ENCODE measurements around the gene SERINC2.
A peak's percentile ranks its signal among the peaks of the same experiment; 100 is the strongest.
"Not testable (repeated sequence)": the region's sequence is repeated elsewhere in the genome, so short reads cannot be mapped to it uniquely, and the experiment has no call there.

SERINC2 gene

DNA sequence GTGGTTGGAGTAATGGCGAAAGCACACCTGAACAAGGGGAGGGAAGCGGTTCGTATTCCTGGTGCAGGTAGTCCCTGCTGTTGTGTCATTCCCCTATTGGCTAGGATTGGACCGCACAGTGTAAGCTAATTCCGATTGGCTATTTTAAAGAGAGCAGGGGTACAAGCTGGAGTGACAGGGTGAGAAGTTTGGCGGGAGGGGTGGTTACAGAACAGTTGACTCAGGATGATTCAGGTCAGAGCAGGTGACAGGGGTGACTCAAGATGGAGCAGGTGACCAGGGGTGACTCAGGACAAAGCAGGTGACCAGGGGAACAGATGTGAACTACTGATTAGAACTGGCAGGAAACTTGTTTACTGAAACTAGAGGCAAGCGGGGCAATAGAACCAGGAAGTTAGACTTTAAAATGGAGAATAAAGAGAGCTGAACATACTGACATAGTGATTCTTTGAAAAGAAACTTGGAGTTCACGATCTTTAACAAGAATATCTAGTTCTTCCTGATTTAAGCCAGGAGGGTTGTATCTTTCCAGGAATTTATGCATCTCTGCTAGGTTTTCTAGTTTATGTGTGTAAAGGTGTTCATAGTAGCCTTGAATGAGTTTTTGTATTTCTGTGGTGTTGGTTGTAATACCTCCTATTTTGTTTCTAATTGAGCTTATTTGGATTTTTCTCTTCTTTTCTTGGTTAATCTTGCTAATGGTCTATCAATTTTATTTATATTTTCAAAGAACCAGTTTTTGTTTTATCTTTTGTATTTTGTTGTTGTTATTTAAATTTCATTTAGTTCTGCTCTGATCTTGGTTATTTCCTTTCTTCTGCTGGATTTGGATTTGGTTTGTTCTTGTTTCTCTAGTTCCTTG, 58.7 kb downstream of the SERINC2 start:
- DNase-seq (ENCODE audit: low spot score), result peak; percentile 65

DNA sequence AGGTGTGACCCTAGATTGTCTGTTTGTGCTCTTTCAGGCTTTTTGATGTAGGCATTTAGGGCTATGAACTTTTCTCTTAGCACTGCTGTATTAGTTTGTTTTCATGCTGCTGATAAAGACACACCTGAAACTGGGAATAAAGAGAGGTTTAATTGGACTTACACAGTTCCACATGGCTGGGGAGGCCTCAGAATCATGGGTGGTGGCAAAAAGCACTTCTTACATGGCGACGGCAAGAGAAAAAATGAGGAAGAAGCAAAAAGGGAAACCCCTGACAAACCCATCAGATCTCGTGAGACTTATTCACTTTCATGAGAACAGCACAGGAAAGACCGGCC, 59.3 kb downstream of the SERINC2 start:
- not testable (repeated sequence) for DNase-seq (ENCODE audit: low spot score)

DNA sequence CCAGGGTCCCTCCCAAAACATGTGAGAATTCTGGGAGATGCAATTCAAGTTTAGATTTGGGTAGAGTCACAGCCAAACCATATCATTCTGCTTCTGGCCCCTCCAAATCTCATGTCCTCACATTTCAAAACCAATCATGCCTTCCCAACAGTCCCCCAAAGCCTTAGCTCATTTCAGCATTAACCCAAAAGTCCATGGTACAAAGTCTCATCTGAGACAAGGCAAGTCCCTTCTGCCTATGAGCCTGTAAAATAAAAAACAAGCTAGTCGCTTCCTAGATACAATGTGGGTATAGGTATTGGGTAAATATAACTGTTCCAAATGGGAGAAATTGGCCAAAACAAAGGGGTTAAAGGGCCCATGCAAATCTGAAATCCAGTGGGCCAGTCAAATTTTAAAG, 59.7 kb downstream of the SERINC2 start:
- not testable (repeated sequence) for DNase-seq (ENCODE audit: low spot score)

DNA sequence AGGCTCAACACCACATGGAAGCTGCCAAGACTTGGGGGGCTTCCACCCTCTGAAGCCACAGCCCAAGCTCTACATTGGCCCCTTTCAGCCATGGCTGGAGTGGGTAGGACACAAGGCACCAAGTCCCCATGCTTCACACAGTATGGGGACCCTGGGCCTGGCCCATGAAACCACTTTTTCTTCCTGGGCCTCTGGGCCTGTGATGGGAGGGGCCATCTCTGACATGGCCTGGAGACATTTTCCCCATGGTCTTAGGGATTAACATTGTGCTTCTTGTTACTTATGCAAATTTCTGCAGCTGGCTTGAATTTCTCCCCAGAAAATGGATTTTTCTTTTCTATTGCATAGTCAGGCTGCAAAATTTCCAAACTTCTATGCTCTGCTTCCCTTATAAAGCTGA, 60.5 kb downstream of the SERINC2 start:
- not testable (repeated sequence) for DNase-seq (ENCODE audit: low spot score)

DNA sequence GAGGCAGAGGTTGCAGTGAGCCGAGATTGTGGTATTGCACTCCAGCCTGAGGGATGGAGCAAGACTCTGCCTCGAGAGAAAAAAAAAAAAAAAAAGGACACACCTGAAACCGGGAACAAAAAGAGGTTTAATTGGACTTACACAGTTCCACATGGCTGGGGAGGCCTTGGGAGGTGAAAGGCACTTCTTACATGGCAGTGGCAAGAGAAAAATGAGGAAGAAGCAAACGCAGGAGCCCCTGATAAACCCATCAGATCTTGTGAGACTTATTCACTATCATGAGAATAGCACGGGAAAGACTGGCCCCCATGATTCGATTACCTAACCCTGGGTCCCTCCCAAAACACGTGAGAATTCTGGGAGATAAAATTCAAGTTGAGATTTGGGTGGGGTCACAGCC, 61.6 kb downstream of the SERINC2 start:
- DNase-seq (ENCODE audit: low spot score), result not testable (repeated sequence)

DNA sequence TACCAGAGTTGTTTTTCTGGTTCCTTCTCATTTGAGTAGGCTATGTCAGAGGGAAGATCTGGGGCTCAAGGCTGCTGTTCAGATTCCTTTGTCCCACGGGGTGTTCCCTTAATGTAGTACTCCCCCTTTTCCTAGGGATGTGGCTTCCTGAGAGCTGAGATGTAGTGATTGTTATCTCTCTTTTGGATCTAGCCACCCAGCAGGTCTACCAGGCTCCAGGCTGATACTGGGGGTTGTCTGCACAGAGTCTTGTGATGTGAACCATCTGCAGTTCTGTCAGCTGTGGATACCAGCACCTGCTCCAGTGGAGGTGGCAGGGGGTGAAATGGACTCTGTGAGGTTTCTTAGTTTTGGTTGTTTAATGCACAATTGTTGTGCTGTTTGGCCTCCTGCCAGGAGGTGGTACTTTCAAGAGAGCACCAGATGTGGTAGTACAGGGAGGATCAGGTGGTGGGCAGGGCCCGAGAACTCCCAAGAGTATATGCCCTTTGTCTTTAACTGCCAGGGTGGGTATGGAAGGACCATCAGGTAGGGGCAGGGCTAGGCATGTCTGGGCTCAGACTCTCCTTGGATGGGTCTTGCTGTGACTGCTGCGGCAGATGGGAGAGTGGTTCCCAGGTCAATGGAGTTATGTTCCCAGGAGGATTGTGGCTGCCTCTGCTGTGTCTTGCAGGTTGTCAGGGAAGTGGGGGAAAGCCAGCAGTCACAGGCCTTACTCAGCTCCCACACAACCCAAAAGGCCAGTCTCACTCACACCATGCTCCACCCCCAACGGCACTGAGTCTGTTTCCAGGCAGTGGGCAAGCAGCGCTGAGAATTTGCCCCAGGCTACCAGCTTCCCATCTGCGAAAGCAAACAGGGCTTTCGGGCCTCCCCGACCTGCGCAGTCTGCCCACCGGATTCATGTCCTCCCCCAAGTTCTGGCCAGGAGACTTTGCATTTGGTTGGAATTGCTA, 64.2 kb downstream of the SERINC2 start:
- DNase-seq (ENCODE audit: low spot score), result no peak

DNA sequence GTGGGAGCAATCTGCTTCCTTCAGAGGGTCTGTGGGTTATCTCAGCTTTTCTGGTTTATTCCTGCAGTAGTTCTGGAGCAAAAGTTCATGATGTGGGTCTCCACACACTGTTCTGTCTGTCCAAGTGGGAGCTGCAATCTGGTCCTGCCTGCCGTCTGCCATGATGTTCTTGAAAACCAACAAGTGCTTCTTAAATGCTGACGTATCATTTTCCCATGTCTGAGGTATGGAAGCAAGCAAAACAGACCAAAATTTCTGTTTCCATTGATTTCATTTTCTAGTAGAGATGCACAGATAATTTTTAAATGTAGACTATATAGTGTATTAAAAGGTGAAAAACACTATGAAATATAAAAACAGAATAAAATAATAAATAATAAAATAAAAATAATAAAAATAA, 65.2 kb downstream of the SERINC2 start:
- no peak for DNase-seq (ENCODE audit: low spot score)

DNA sequence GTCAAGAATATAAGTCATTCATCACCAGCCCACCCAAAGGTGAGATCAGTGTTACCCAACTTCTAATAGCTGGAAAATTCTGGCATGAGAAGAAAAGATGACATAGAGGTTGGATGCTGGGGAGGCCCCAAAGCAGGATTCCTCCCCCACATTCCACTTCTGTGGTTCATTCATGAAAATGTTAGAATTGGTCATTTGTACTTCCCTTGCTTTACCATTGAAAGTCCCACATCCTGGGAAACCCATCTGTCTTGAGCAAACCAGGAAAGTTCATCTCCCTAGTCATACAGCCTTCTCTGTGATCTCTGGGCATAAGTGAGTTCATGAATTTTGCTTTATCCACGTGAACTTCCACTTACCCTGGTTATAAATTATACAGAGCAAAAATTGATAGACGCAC, 66.8 kb downstream of the SERINC2 start:
- DNase-seq (ENCODE audit: low spot score), result no peak

DNA sequence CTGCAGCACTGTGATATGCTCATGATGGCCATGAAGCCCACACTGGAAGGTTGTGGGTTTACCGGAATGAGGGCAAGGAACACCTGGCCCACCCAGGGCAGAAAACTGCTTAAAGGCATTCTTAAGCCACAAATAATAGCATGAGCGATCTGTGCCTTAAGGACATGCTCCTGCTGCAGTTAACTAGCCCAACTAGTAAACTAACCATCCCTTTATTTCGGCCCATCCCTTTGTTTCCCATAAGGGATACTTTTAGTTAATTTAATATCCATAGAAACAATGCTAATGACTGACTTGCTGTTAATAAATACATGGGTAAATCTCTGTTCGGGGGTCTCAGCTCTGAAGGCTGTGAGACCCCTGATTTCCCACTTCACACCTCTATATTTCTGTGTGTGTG, 67.4 kb downstream of the SERINC2 start:
- DNase-seq (ENCODE audit: low spot score), result not testable (repeated sequence)

DNA sequence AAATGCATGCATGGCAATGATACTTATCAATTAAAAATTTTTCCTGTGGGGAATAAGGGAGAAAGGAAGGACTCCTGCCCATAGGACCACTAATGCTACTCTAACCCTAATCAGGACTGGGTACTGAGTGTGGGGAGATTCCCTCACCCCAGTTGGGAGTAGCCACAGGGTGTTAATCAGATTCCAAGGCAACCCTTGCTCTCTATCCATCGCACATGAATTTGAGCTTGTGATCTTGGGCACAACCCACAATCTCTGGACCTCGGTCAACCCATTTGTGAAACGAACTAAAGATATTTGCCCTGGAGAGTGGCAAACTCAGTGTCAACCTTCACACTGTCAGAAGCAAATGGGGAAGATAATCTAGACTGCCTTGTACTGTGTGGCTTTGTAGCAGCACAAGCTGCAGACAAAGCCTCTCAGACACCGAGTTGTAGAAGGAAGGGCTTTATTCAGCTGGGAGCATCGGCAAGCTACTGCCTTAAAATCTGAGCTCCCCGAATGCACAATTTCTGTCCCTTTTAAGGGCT, 69.5 kb downstream of the SERINC2 start:
- DNase-seq (ENCODE audit: low spot score), result no peak

DNA sequence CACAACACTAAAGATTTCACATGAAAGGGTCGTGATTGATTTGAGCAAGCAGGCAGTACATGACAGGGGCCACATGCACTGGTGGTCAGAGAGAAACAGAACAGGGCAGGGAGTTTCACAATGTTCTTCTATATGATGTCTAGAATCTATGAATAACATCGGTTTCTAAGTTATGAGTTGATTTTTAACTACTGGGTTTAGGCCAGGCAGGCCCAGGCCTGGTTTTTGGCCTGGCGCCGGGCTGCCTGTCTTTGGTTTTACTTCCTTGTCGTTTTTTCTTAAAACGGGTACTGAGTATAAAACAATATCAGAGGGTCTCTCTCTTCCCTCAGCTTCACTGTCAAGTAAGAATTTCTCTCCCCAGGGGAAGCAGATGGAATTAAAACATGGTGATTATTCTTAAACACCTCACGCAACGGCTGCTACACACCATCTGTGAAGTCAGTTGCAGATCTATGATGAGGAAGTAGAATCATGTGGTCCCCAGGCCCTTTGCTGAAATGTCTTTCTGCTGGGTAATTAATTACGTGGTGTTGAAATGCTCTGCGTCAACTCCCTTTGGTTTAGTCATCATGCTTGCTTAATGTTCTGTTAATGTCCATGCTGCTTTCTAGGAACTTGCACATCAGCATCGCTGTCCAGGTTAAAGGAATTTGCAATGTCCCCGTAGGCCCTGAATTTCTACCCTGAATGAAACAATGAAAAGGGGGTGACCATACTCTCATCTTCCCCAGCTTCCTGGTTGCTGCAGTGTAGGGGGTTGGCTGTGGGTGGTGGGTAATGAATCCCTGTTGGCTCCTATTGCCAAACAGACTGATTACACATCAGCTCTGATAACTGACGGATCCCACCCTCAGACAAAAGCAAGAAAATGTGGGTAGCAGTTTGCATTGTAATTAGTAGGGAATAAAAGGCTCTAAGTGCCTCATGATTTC, 70.3 kb downstream of the SERINC2 start:
- DNase-seq (ENCODE audit: low spot score), result peak; percentile 66

All from RKO (cell line).